GM13977 (cell line): ENCODE measurements around the gene RPA1.
A peak's percentile ranks its signal among the peaks of the same experiment; 100 is the strongest.

Experiments
- DNase-seq: peaks from one replicate; pipeline ENCODE4 v3.0.0; 2012; ENCODE audit warnings: low spot score
- CTCF ChIP-seq: IDR thresholded peaks from 2 replicates; pipeline ENCODE4 v1.5.1; 2012; ENCODE audit warnings: mild to moderate bottlenecking, control low read depth; ENCODE audit not compliant: insufficient read depth; ENCODE audit errors: extremely low read depth, missing control alignments
- in situ Hi-C: fragments of 300-500 bp; cut with MboI; formaldehyde crosslinking; loops from one replicate; pipeline ENCODE4 v1.12.0; 2022; ENCODE audit warnings: low sequenced_read_pairs, low pct_unique_long_range_greater_than_20kb, mixed read lengths, inconsistent platforms; ENCODE audit not compliant: unreplicated experiment

Gene RPA1

GRCh38 chr17:1897105-1897656 is 67.4 kb downstream of the RPA1 start:
- no peak for TF ChIP-seq CTCF
- in situ Hi-C loops = no loop called here
- DNase-seq = no peak

- TF ChIP-seq CTCF = no peak
- no peak for DNase-seq
- in situ Hi-C loops = no loop called here
Observed at GRCh38 chr17:1898332-1898731, 68.5 kb downstream of the RPA1 start.

GRCh38 chr17:1898872-1899271 is 69.1 kb downstream of the RPA1 start:
- no peak for TF ChIP-seq CTCF
- DNase-seq = no peak
- in situ Hi-C loops = no loop called here

- in situ Hi-C loops = no loop called here
- DNase-seq = no peak
- TF ChIP-seq CTCF = no peak
Observed at GRCh38 chr17:1899403-1900000, 69.7 kb downstream of the RPA1 start.

GRCh38 chr17:1904273-1905182 is 74.7 kb downstream of the RPA1 start:
- peak; percentile 56 for DNase-seq
- no peak for TF ChIP-seq CTCF
- in situ Hi-C loops = no loop called here

- DNase-seq = no peak
- no peak for TF ChIP-seq CTCF
- in situ Hi-C loops = no loop called here
Observed at GRCh38 chr17:1905190-1905913, 75.5 kb downstream of the RPA1 start.
